SK-N-SH (cell line): ENCODE measurements around the gene SLC26A8. TPM values are rescaled to one million over a fixed set of nuclear protein-coding genes. Genes with fewer than 3 reads are reported as not detected.

Experiments used
- CTCF ChIA-PET: fragments of 300-600, 350-600 bp; formaldehyde crosslinking; extraction: SDS; loops from one replicate; lab custom pipeline; 2021; lab: Yijun Ruan, JAX
- POLR2A ChIA-PET: fragments of 350-600 bp; sonication (Branson Sonifier 250); formaldehyde crosslinking; extraction: SDS; loops from one replicate; lab custom pipeline; 2020; ENCODE audit warnings: antibody characterized with exemption, inconsistent platforms; lab: Yijun Ruan, JAX
- DNase-seq: peaks from one replicate; pipeline ENCODE4 v3.0.0; 2012
- H2AFZ ChIP-seq: fragments of 200-600 bp; sonication (generic); 2 replicates; pipeline ENCODE4 v1.8.1; 2016; ENCODE audit warnings: antibody characterized with exemption, mild to moderate bottlenecking, low read depth
- H3F3A ChIP-seq: fragments of 200-600 bp; sonication (generic); replicated peaks from 2 replicates; pipeline ENCODE3; 2016; ENCODE audit warnings: antibody characterized with exemption, mild to moderate bottlenecking; ENCODE audit not compliant: insufficient read depth
- H3K27ac ChIP-seq, 2 experiments: fragments of 200-500 bp in 1 of 2; fragments of 200-600 bp in 1 of 2; sonication (Bioruptor generic) in 1 of 2; sonication (generic), shearing (Covaris generic) in 1 of 2; 2 replicates each; pipeline versions ENCODE4 v1.5.1 to v1.6.1; 2014 to 2016; ENCODE audit warnings: low read depth in 2 of 2, inconsistent platforms in 1 of 2, low read length in 1 of 2, mild to moderate bottlenecking in 1 of 2, mixed read lengths in 1 of 2
- H3K27me3 ChIP-seq: fragments of 200-600 bp; sonication (generic), shearing (Covaris generic); 2 replicates; pipeline ENCODE4 v1.6.1; 2016; ENCODE audit warnings: mixed run types; ENCODE audit not compliant: insufficient read depth
- H3K36me3 ChIP-seq, 2 experiments: fragments of 200-500 bp in 1 of 2; fragments of 200-600 bp in 1 of 2; sonication (Bioruptor generic) in 1 of 2; sonication (generic) in 1 of 2; replicated peaks in 1 of 2; 2 replicates each; pipeline versions ENCODE3 to v1.5.1; 2014 to 2016; ENCODE audit warnings: low read length in 1 of 2, mild to moderate bottlenecking in 1 of 2; ENCODE audit not compliant: insufficient read depth in 2 of 2, control insufficient read depth in 1 of 2
- H3K4me1 ChIP-seq, 2 experiments: fragments of 200-500 bp in 1 of 2; fragments of 200-600 bp in 1 of 2; sonication (Bioruptor generic) in 1 of 2; sonication (generic), shearing (Covaris generic) in 1 of 2; 2 replicates each; pipeline versions ENCODE4 v1.5.1 to v1.6.1; 2014 to 2016; ENCODE audit warnings: low read depth in 1 of 2, low read length in 1 of 2, mixed run types in 1 of 2; ENCODE audit not compliant: insufficient read depth in 2 of 2, control insufficient read depth in 1 of 2
- H3K4me2 ChIP-seq: fragments of 200-600 bp; sonication (generic), shearing (Covaris generic); 2 replicates; pipeline ENCODE4 v1.6.1; 2017; ENCODE audit warnings: mixed run types
- H3K4me3 ChIP-seq, 2 experiments: fragments of 200-500 bp in 1 of 2; fragments of 200-600 bp in 1 of 2; sonication (Bioruptor generic) in 1 of 2; sonication (generic), shearing (Covaris generic) in 1 of 2; 2 replicates each; pipeline versions ENCODE4 v1.5.1 to v1.8.1; 2014 to 2016; ENCODE audit warnings: low read depth in 2 of 2, inconsistent platforms in 1 of 2, low read length in 1 of 2, mild to moderate bottlenecking in 1 of 2, mixed read lengths in 1 of 2, moderate library complexity in 1 of 2
- H3K79me2 ChIP-seq: fragments of 200-600 bp; sonication (generic); 2 replicates; pipeline ENCODE4 v1.8.1; 2017; ENCODE audit warnings: mild to moderate bottlenecking; ENCODE audit not compliant: insufficient read depth
- H3K9ac ChIP-seq: fragments of 200-600 bp; sonication (generic); 2 replicates; pipeline ENCODE4 v1.6.1; 2017; ENCODE audit warnings: mixed run types
- H3K9me2 ChIP-seq: fragments of 200-600 bp; sonication (generic); 2 replicates; pipeline ENCODE4 v1.6.1; 2017; ENCODE audit warnings: mixed run types
- H3K9me3 ChIP-seq: fragments of 200-600 bp; sonication (generic); 2 replicates; pipeline ENCODE4 v1.6.1; 2017; ENCODE audit warnings: mixed run types, mild to moderate bottlenecking, moderate library complexity
- H4K20me1 ChIP-seq: fragments of 200-600 bp; sonication (generic); 2 replicates; pipeline ENCODE4 v1.6.1; 2017; ENCODE audit warnings: mild to moderate bottlenecking, mixed run types; ENCODE audit not compliant: insufficient read depth
- JUND ChIP-seq: IDR thresholded peaks from 2 replicates; pipeline ENCODE4 v1.4.0; 2012
- MXI1 ChIP-seq: IDR thresholded peaks from 2 replicates; pipeline ENCODE4 v1.6.1; 2012; ENCODE audit warnings: mild to moderate bottlenecking, low read depth, low read length, improper control_type of control experiment
- NFIC ChIP-seq: IDR thresholded peaks from 2 replicates; pipeline ENCODE4 v1.4.0; 2012; ENCODE audit warnings: borderline replicate concordance
- PBX3 ChIP-seq: IDR thresholded peaks from 2 replicates; pipeline ENCODE4; 2012
- REST ChIP-seq: IDR thresholded peaks from 2 replicates; pipeline ENCODE4 v1.6.1; 2012; ENCODE audit warnings: mild to moderate bottlenecking, low read depth, low read length, moderate library complexity
- RFX5 ChIP-seq: IDR thresholded peaks from 2 replicates; pipeline ENCODE4 v1.6.1; 2012; ENCODE audit warnings: mild to moderate bottlenecking, improper control_type of control experiment, low read length
- SMC3 ChIP-seq: IDR thresholded peaks from 2 replicates; pipeline ENCODE4 v1.6.1; 2012; ENCODE audit warnings: low read depth, low read length, improper control_type of control experiment
- TCF12 ChIP-seq: IDR thresholded peaks from 2 replicates; pipeline ENCODE4 v1.4.0; 2012
- TEAD4 ChIP-seq: IDR thresholded peaks from 2 replicates; pipeline ENCODE4 v1.4.0; 2012; ENCODE audit warnings: mild to moderate bottlenecking, borderline replicate concordance; ENCODE audit not compliant: insufficient read depth
- USF1 ChIP-seq: IDR thresholded peaks from 2 replicates; pipeline ENCODE4 v1.4.0; 2012; ENCODE audit warnings: low read depth, borderline replicate concordance
- WGBS: methylation state at CpG from one replicate; pipeline ENCODE4 v1.1.6; 2017; ENCODE audit warnings: low lambda C conversion rate; 5-methylcytosine and 5-hydroxymethylcytosine counted together
- polyA plus RNA-seq, 3 experiments: library from polyadenylated mRNA; depleted of rRNA; stranded (reverse); fragments of >200 nt; gene quantifications; 2 replicates each; pipeline ENCODE4 v1.2.3, GENCODE V29; 2012
- TF ChIP-seq, protein P1 (sequence below): fragments of 150-350 bp; IDR thresholded peaks from 2 replicates; pipeline ENCODE4 v1.6.1; 2017; ENCODE audit warnings: antibody characterized with exemption, low read length, low read depth, borderline replicate concordance

Gene SLC26A8
- polyA plus RNA-seq, 1 of the 3 experiments (the other 2 are of a cell fraction), result not detected

DNA sequence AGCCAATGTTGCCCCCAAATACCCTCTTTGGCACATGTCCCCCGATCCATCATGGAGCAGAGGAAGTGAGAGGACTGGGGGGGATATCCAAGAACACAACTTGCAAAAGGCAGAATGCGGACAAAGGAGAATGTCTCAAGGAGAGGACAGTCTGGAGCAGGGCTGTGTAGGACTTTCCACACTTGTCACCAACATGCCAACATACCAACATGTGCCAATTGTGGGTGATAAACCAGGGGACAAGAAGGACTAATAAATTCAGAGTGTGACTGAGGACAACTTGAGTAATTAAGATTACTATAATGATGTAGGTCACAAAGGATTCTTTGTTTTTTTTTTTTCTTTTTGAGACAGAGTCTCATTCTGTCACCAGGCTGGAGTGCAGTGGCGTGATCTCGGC, 8.8 kb downstream of the SLC26A8 start:
- WGBS, result 85% methylated on average over 4 of the region's 4 CpGs
- CTCF ChIA-PET, result interaction anchor here (0.6 kb wide), 1 partner anchor 79 kb away, joined by 3 read pairs; no protein-coding TSS in a partner anchor

GRCh38 chr6:36000451-36000850, 24.0 kb downstream of the SLC26A8 start:
- no peaks in the 10 kb centered on the region for H3K36me3 ChIP-seq
- POLR2A ChIA-PET, result no interaction called here

More for the DNA sequence above, 8.8 kb downstream of the SLC26A8 start:
- Histone ChIP-seq H3K4me3 (no peak overlapping the region), H2AFZ (no peak overlapping the region), H3K27ac (no peak overlapping the region), H3K9me2 (no peaks in the 10 kb centered on the region), H3K9ac (no peak overlapping the region), H3K4me1 (no peaks in the 10 kb centered on the region), H3F3A (no peaks in the 10 kb centered on the region), H3K9me3 (no peaks in the 10 kb centered on the region), H4K20me1 (no peaks in the 10 kb centered on the region), H3K79me2 (no peaks in the 10 kb centered on the region), H3K36me3 (no peaks in the 10 kb centered on the region), H3K27me3 (no peaks in the 10 kb centered on the region; the same call in 1 of the 2 replicates), H3K4me2 (no peak overlapping the region)
- POLR2A ChIA-PET, result no interaction called here
- no peak for TF ChIP-seq PBX3
- DNase-seq, result no peak

More at GRCh38 chr6:36000451-36000850, 24.0 kb downstream of the SLC26A8 start:
- Histone ChIP-seq H3K79me2 (no peaks in the 10 kb centered on the region), H3K4me1 (no peaks in the 10 kb centered on the region), H3K9me2 (no peaks in the 10 kb centered on the region), H3K27me3 (no peaks in the 10 kb centered on the region), H2AFZ (no peak overlapping the region), H3K9me3 (no peaks in the 10 kb centered on the region), H3K4me3 (no peak overlapping the region), H3K27ac (no peak overlapping the region), H3K9ac (no peak overlapping the region), H3F3A (no peaks in the 10 kb centered on the region), H3K4me2 (no peak overlapping the region), H4K20me1 (no peaks in the 10 kb centered on the region)
- CTCF ChIA-PET, result interaction anchor here (1.5 kb wide), 1 partner anchor 95 kb away, joined by 6 read pairs; no protein-coding TSS in a partner anchor
- 8% methylated on average over 1 of the region's 1 CpG for WGBS
- no peak for DNase-seq
- TF ChIP-seq MXI1, result no peak
- TF ChIP-seq, protein P1, sequence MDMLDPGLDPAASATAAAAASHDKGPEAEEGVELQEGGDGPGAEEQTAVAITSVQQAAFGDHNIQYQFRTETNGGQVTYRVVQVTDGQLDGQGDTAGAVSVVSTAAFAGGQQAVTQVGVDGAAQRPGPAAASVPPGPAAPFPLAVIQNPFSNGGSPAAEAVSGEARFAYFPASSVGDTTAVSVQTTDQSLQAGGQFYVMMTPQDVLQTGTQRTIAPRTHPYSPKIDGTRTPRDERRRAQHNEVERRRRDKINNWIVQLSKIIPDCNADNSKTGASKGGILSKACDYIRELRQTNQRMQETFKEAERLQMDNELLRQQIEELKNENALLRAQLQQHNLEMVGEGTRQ, result no peak
- TF ChIP-seq REST, result no peak
- no peak for TF ChIP-seq TEAD4
- TF ChIP-seq USF1, result no peak
- TF ChIP-seq RFX5, result no peak
- TF ChIP-seq NFIC, result no peak
- no peak for TF ChIP-seq SMC3
- no peak for TF ChIP-seq TCF12
- no peak for TF ChIP-seq JUND
